B cell (primary cell): ENCODE results near the gene CD74. TPM values are rescaled to one million over a fixed set of nuclear protein-coding genes. Genes with fewer than 3 reads are reported as not detected.

Experiments used
- ATAC-seq: fragments of 200-7000 bp; cut with Tn5 transposase; one replicate; pipeline ENCODE4 v1.10.0; 2021; ENCODE audit warnings: low read depth, mild to moderate bottlenecking, moderate number of reproducible peaks, moderate library complexity
- CTCF ChIA-PET: fragments of 350-600 bp; sonication (Branson Sonifier 250); formaldehyde crosslinking; loops from one replicate; lab custom pipeline; 2021; ENCODE audit warnings: antibody characterized with exemption, inconsistent platforms; lab: Charles Lee
- POLR2A ChIA-PET: fragments of 350-600 bp; sonication (Branson Sonifier 250); formaldehyde crosslinking; loops from one replicate; lab custom pipeline; 2021; ENCODE audit warnings: antibody characterized with exemption; lab: Charles Lee
- DNase-seq: peaks from one replicate; pipeline ENCODE4 v3.0.0; 2013
- H2AFZ ChIP-seq: 2 replicates; pipeline ENCODE4 v1.6.1; 2012; ENCODE audit warnings: mild to moderate bottlenecking, low read depth, low read length; ENCODE audit not compliant: insufficient read depth, poor library complexity, severe bottlenecking
- H3K27ac ChIP-seq, 2 donors: 1 replicate in 1 of 2; 2 replicates in 1 of 2; pipeline ENCODE4 v1.5.1; 2012 to 2013; ENCODE audit warnings: low read length in 2 of 2, mild to moderate bottlenecking in 2 of 2, moderate library complexity in 1 of 2
- H3K27me3 ChIP-seq, 4 experiments: fragments of 200-600 bp in 1 of 4; sonication (generic) in 1 of 4; replicated peaks in 1 of 4; 1 replicate in 2 of 4; 2 replicates in 2 of 4; pipeline versions ENCODE4 v1.6.1 to v1.7.0; 2013 to 2016; ENCODE audit warnings: low read length in 3 of 4, mild to moderate bottlenecking in 2 of 4, mixed read lengths in 1 of 4, moderate library complexity in 1 of 4; ENCODE audit not compliant: insufficient read depth in 4 of 4, control insufficient read depth in 3 of 4; ENCODE audit errors: control extremely low read depth in 1 of 4
- H3K36me3 ChIP-seq, 2 experiments: replicated peaks in 1 of 2; 1 replicate in 1 of 2; 2 replicates in 1 of 2; pipeline versions ENCODE4 v1.6.1 to v1.7.1; 2013; ENCODE audit warnings: low read length in 1 of 2; ENCODE audit not compliant: insufficient read depth in 2 of 2, control insufficient read depth in 1 of 2; ENCODE audit errors: control extremely low read depth in 1 of 2, extremely low read depth in 1 of 2
- H3K4me1 ChIP-seq, 2 donors: fragments of 200-600 bp in 1 of 2; sonication (generic) in 1 of 2; 1 replicate in 1 of 2; 2 replicates in 1 of 2; pipeline versions ENCODE4 v1.5.1 to v1.6.1; 2013 to 2017; ENCODE audit warnings: low read length in 2 of 2; ENCODE audit not compliant: control insufficient read depth in 2 of 2, insufficient read depth in 2 of 2
- H3K4me2 ChIP-seq: replicated peaks from 2 replicates; pipeline ENCODE3; 2012; ENCODE audit warnings: mild to moderate bottlenecking, low read depth, low read length; ENCODE audit not compliant: poor library complexity, severe bottlenecking
- H3K4me3 ChIP-seq, 5 experiments: fragments of 200-600 bp in 1 of 5; sonication (generic) in 1 of 5; 1 replicate in 3 of 5; 2 replicates in 2 of 5; pipeline versions ENCODE4 v1.5.1 to v1.7.0; 2011 to 2016; ENCODE audit warnings: low read length in 4 of 5, mild to moderate bottlenecking in 4 of 5, low read depth in 2 of 5, control low read depth in 1 of 5, moderate library complexity in 1 of 5; ENCODE audit not compliant: insufficient read depth in 1 of 5; ENCODE audit errors: control extremely low read depth in 1 of 5, extremely low read depth in 1 of 5
- H3K79me2 ChIP-seq: fragments of 200-600 bp; sonication (generic); one replicate; pipeline ENCODE4 v1.6.0; 2016; ENCODE audit warnings: low read length; ENCODE audit not compliant: control insufficient read depth, insufficient read depth
- H3K9ac ChIP-seq: fragments of 200-600 bp; sonication (generic); 2 replicates; pipeline ENCODE4 v1.6.1; 2017; ENCODE audit warnings: mild to moderate bottlenecking, low read length, moderate library complexity
- H3K9me3 ChIP-seq, 3 donors: one replicate each; pipeline versions ENCODE4 v1.6.1 to v1.7.1; 2013; ENCODE audit warnings: low read length in 2 of 3; ENCODE audit not compliant: control insufficient read depth in 2 of 3, insufficient read depth in 1 of 3; ENCODE audit errors: control extremely low read depth in 1 of 3
- H4K20me1 ChIP-seq: 2 replicates; pipeline ENCODE4 v1.6.0; 2012; ENCODE audit warnings: mild to moderate bottlenecking, low read length; ENCODE audit not compliant: insufficient read depth, control insufficient read depth, poor library complexity, severe bottlenecking
- H3K27ac Mint-ChIP-seq: one replicate; pipeline ENCODE4 v1.8.0; 2021; ENCODE audit warnings: mixed read lengths
- H3K27me3 Mint-ChIP-seq: one replicate; pipeline ENCODE4 v1.8.0; 2021; ENCODE audit warnings: mixed read lengths
- H3K4me1 Mint-ChIP-seq: one replicate; pipeline ENCODE4 v1.8.0; 2021; ENCODE audit warnings: mixed read lengths
- H3K4me3 Mint-ChIP-seq: one replicate; pipeline ENCODE4 v1.8.0; 2021; ENCODE audit warnings: mixed read lengths
- H3K9me3 Mint-ChIP-seq: one replicate; pipeline ENCODE4 v1.8.0; 2022; ENCODE audit warnings: mixed read lengths; ENCODE audit not compliant: insufficient read depth
- CTCF ChIP-seq: fragments of 200-600 bp; IDR thresholded peaks from one replicate; pipeline ENCODE4 v1.8.0; 2022; ENCODE audit warnings: antibody characterized with exemption, mild to moderate bottlenecking
- EZH2 ChIP-seq: IDR thresholded peaks from 2 replicates; pipeline ENCODE4 v1.6.1; 2012; ENCODE audit warnings: borderline replicate concordance, low read depth, mild to moderate bottlenecking, moderate library complexity, low read length; ENCODE audit not compliant: insufficient read depth, poor library complexity, severe bottlenecking
- WGBS: methylation state at CpG from one replicate; pipeline ENCODE4 v1.1.5; 2013; ENCODE audit warnings: missing lambda C conversion rate; ENCODE audit not compliant: insufficient coverage; 5-methylcytosine and 5-hydroxymethylcytosine counted together
- intact Hi-C: fragments of 100-400 bp; cut with micrococcal nuclease; formaldehyde crosslinking; loops from one replicate; pipeline ENCODE4 v1.10.0; 2022
- polyA plus RNA-seq: library from polyadenylated mRNA; depleted of rRNA; stranded (reverse); fragments of >200 nt; gene quantifications from 2 replicates; pipeline ENCODE4 v1.2.3, GENCODE V29; 2012
- total RNA-seq, 2 donors: library from RNA; stranded (reverse); fragments of 120-200 nt in 1 of 2; gene quantifications; 1 replicate in 1 of 2; 2 replicates in 1 of 2; pipeline versions ENCODE4 v1.2.3 to v1.2.4, GENCODE V29; 2013 to 2022

Gene CD74
- total and polyA plus RNA-seq, 2 donors (not counting 1 experiment from before 2014, with no cell fraction given), result 5,670 to 14,307 TPM

DNA sequence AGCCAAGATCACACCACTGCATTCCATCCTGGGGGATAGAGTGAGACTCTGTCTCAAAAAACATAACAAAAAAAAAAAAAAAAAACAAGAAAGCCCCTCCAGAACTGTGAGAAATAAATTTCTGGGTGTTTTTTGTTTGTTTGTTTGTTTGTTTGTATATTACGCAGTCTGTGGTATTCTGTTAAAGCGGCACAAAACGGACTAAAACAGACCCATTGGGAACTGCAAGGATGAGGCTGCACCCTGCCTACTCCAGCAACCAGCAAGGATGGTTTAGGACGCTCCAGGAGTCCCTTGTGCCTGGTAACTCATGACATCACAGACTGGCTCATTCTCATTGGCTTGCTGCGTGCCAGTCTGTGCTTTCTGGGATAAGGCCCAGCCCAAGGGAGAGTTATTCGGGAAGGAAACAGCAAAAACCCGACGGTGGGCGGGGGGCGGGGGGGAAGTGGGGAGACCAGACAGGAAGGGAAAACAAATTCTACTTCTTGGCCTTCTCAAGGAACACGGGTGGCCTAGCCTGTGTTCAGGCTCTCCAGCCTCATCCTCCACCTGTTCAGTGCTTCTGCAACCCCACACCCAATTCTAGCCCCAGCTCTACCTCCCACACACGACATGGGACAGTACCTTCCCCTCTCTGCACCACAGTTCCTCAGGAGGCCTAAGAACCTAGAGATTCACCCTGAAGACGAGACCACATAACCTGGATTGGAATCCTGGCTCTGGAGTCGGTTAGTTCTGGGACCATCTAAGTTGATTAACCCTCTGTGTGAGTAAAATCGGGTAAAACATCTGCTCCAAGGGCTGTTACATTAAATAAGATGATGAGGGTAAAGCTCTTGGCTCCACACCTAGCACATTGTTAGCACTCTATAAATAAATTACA is 2.8 kb downstream of the CD74 start:
- H3K9me3 ChIP-seq, result peaks cover 0 to 3% (median 0%) of the 10 kb centered on the region in 3 donors
- no peaks in the 10 kb centered on the region for H3K27me3 Mint-ChIP-seq
- peaks cover 68% of the 10 kb centered on the region for H3K4me1 Mint-ChIP-seq
- CTCF ChIA-PET, result interaction anchor here (0.7 to 5.3 kb wide), 11 partner anchors 10 to 52 kb away, joined by 3 to 111 read pairs (median 4); partner anchors contain the start of gene RPS14
- peak overlapping the region; percentile 78 to 100 (median 94) for H3K4me3 ChIP-seq
- DNase-seq, result peak; percentile 81
- H3K36me3 ChIP-seq, result peaks cover 7 to 75% of the 10 kb centered on the region in 2 experiments
- intact Hi-C loops, result loop anchor here (1.0 to 10.0 kb wide), 7 partner anchors 12 to 1362 kb away; partner anchors contain the start of genes G3BP1, RPS14, SLC26A2 and TCOF1
- no peak overlapping the region for H2AFZ ChIP-seq
- peak overlapping the region; percentile 95 for H3K4me3 Mint-ChIP-seq
- peak overlapping the region; percentile 99 to 100 for H3K27ac ChIP-seq
- no peaks in the 10 kb centered on the region for H3K27me3 ChIP-seq
- H3K4me2 ChIP-seq, result peak overlapping the region; percentile 96
- peak; percentile 4 for ATAC-seq
- H3K79me2 ChIP-seq, result peaks cover 82% of the 10 kb centered on the region
- POLR2A ChIA-PET, result interaction anchor here (0.6 to 9.6 kb wide), 9 partner anchors 10 to 733 kb away, joined by 3 to 387 read pairs (median 4); partner anchors contain the start of gene RPS14
- WGBS, result 0% methylated on average over 8 of the region's 15 CpGs
- no peaks in the 10 kb centered on the region for H3K9me3 Mint-ChIP-seq
- peak overlapping the region; percentile 100 for H3K9ac ChIP-seq
- TF ChIP-seq CTCF, result no peak
- TF ChIP-seq EZH2, result no peak
- peaks cover 76% of the 10 kb centered on the region for H4K20me1 ChIP-seq
- H3K4me1 ChIP-seq, result peaks cover 52 to 66% of the 10 kb centered on the region in 2 donors
- H3K27ac Mint-ChIP-seq, result peak overlapping the region; percentile 99
